Muscle of leg (tissue), 16 donors: ENCODE measurements around the gene CHAF1A. TPM values are rescaled to one million over a fixed set of nuclear protein-coding genes. Genes with fewer than 3 reads are reported as not detected.

Experiments
- DNase-seq: peaks from one replicate; pipeline ENCODE4 v3.0.0; 2013
- H3K27ac ChIP-seq: one replicate; pipeline ENCODE4 v1.5.1; 2013; ENCODE audit warnings: mild to moderate bottlenecking, low read length, control low read depth
- H3K27me3 ChIP-seq: one replicate; pipeline ENCODE4 v1.6.1; 2013; ENCODE audit warnings: low read length; ENCODE audit not compliant: control insufficient read depth, insufficient read depth
- H3K36me3 ChIP-seq: one replicate; pipeline ENCODE4 v1.6.1; 2013; ENCODE audit warnings: low read length; ENCODE audit not compliant: control insufficient read depth, insufficient read depth
- H3K4me1 ChIP-seq: one replicate; pipeline ENCODE4 v1.6.1; 2013; ENCODE audit warnings: low read length; ENCODE audit not compliant: control insufficient read depth, insufficient read depth
- H3K4me3 ChIP-seq: one replicate; pipeline ENCODE4 v1.5.1; 2013; ENCODE audit warnings: low read length, control low read depth
- H3K9me3 ChIP-seq: replicated peaks from 2 replicates; pipeline ENCODE4 v1.6.1; 2013; ENCODE audit warnings: low read depth, low read length; ENCODE audit not compliant: control insufficient read depth
- WGBS: methylation state at CpG from one replicate; pipeline ENCODE4 v1.1.5; 2013; ENCODE audit warnings: missing lambda C conversion rate; ENCODE audit not compliant: insufficient coverage; 5-methylcytosine and 5-hydroxymethylcytosine counted together
- long read RNA-seq, 11 donors: transcript quantifications; one replicate each; lab custom pipeline, GENCODE V29; 2026
- polyA plus RNA-seq, 8 donors: library from polyadenylated mRNA; unstranded; fragments of 120-200 nt; gene quantifications; one replicate each; pipeline versions ENCODE4 v1.2.1 to v1.2.3, GENCODE V29; 2013; ENCODE audit warnings: inconsistent platforms in 1 of 8, low replicate concordance in 1 of 8; ENCODE audit not compliant: insufficient read length in 8 of 8, insufficient read depth in 1 of 8
- total RNA-seq: library from RNA; stranded (reverse); fragments of 120-200 nt; gene quantifications from one replicate; pipeline ENCODE4 v1.2.4, GENCODE V29; 2013

CHAF1A gene, protein sequence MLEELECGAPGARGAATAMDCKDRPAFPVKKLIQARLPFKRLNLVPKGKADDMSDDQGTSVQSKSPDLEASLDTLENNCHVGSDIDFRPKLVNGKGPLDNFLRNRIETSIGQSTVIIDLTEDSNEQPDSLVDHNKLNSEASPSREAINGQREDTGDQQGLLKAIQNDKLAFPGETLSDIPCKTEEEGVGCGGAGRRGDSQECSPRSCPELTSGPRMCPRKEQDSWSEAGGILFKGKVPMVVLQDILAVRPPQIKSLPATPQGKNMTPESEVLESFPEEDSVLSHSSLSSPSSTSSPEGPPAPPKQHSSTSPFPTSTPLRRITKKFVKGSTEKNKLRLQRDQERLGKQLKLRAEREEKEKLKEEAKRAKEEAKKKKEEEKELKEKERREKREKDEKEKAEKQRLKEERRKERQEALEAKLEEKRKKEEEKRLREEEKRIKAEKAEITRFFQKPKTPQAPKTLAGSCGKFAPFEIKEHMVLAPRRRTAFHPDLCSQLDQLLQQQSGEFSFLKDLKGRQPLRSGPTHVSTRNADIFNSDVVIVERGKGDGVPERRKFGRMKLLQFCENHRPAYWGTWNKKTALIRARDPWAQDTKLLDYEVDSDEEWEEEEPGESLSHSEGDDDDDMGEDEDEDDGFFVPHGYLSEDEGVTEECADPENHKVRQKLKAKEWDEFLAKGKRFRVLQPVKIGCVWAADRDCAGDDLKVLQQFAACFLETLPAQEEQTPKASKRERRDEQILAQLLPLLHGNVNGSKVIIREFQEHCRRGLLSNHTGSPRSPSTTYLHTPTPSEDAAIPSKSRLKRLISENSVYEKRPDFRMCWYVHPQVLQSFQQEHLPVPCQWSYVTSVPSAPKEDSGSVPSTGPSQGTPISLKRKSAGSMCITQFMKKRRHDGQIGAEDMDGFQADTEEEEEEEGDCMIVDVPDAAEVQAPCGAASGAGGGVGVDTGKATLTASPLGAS
- total RNA-seq (7.6 TPM), polyA plus RNA-seq (10 to 100 TPM; 10.4 to 19.3 (median 13.6) TPM)
- long read RNA-seq, donor 1, result 0 reads
- long read RNA-seq, donor 2, result 0 reads
- long read RNA-seq, donor 3, partial matches to known transcripts, result 22 of 23 reads
- long read RNA-seq, donor 3, other reads (novel, unspliced or antisense), result 0 of 23 reads
- long read RNA-seq, donor 4, partial matches to known transcripts, result 0 of 1 reads
- long read RNA-seq, donor 4, other reads (novel, unspliced or antisense), result 0 of 1 reads
- long read RNA-seq, donor 5, partial matches to known transcripts, result 185 of 188 reads
- long read RNA-seq, donor 5, other reads (novel, unspliced or antisense), result 0 of 188 reads
- long read RNA-seq, donor 6, partial matches to known transcripts, result 16 of 16 reads
- long read RNA-seq, donor 6, other reads (novel, unspliced or antisense), result 0 of 16 reads
- long read RNA-seq, donor 7, partial matches to known transcripts, result 48 of 81 reads
- long read RNA-seq, donor 7, other reads (novel, unspliced or antisense), result 33 of 81 reads
- long read RNA-seq, donor 8, partial matches to known transcripts, result 0 of 1 reads
- long read RNA-seq, donor 8, other reads (novel, unspliced or antisense), result 0 of 1 reads
- long read RNA-seq, donor 9, partial matches to known transcripts, result 10 of 10 reads
- long read RNA-seq, donor 9, other reads (novel, unspliced or antisense), result 0 of 10 reads
- long read RNA-seq, donor 10, result 0 reads
- long read RNA-seq, donor 11, result 0 reads

GRCh38 chr19:4402171-4403004, at the start of gene CHAF1A:
TSS of gene CHAF1A (plus strand) at chr19:4402640. CDS start at chr19:4402763, 123 bp downstream.
- under 1% methylated on average over 82 of the region's 84 CpGs for WGBS
- Histone ChIP-seq H3K27me3 (no peaks in the 10 kb centered on the region), H3K9me3 (no peaks in the 10 kb centered on the region), H3K36me3 (peaks cover 15% of the 10 kb centered on the region), H3K4me3 (peak within 1 kb of the TSS; percentile 82), H3K4me1 (peaks cover 31% of the 10 kb centered on the region), H3K27ac (peak within 1 kb of the TSS; percentile 94)
- peak; percentile 100 for DNase-seq

DNA sequence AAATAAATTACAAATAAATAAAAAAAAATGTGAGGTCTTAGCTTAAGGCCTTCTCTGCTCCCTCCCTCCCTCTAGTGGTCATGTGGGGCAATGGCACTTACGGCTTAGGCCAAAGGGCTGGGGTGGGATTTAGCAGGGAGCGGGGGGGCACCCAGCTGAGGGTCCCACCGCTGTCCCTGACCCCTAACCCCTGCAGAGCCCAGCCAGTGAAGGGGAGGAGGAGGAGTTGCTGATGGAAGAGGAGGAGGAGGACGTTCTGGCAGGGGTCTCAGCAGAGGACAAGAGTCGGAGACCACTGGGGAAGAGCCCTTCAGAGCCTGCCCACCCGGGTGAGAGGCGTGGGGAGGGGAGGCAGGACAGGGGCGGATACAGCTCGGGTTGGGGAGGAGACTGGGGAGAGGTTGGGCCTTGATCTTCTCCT, 49.7 kb upstream of the CHAF1A start:
- whole genome bisulfite sequencing, result 47% methylated on average over 3 of the region's 9 CpGs
- Histone ChIP-seq H3K36me3 (peaks cover 19% of the 10 kb centered on the region), H3K27ac (no peak overlapping the region), H3K4me3 (no peak overlapping the region), H3K4me1 (peaks cover 6% of the 10 kb centered on the region), H3K9me3 (no peaks in the 10 kb centered on the region), H3K27me3 (no peaks in the 10 kb centered on the region)
- peak; percentile 70 for DNase-seq

- Histone ChIP-seq H3K4me3 (no peak overlapping the region), H3K4me1 (peaks cover 10% of the 10 kb centered on the region), H3K27me3 (no peaks in the 10 kb centered on the region), H3K27ac (no peak overlapping the region), H3K9me3 (no peaks in the 10 kb centered on the region), H3K36me3 (peaks cover 33% of the 10 kb centered on the region)
- 85% methylated on average over 5 of the region's 12 CpGs for WGBS
- DNase-seq, result no peak
Measured at GRCh38 chr19:4354282-4354681, 48.2 kb upstream of the CHAF1A start.

- 69% methylated on average over 10 of the region's 17 CpGs for WGBS
- Histone ChIP-seq H3K4me1 (peaks cover 15% of the 10 kb centered on the region), H3K27ac (no peak overlapping the region), H3K9me3 (no peaks in the 10 kb centered on the region), H3K27me3 (no peaks in the 10 kb centered on the region), H3K36me3 (peaks cover 36% of the 10 kb centered on the region), H3K4me3 (no peak overlapping the region)
- no peak for DNase-seq
Measured at GRCh38 chr19:4354897-4355296, 47.5 kb upstream of the CHAF1A start.

DNA sequence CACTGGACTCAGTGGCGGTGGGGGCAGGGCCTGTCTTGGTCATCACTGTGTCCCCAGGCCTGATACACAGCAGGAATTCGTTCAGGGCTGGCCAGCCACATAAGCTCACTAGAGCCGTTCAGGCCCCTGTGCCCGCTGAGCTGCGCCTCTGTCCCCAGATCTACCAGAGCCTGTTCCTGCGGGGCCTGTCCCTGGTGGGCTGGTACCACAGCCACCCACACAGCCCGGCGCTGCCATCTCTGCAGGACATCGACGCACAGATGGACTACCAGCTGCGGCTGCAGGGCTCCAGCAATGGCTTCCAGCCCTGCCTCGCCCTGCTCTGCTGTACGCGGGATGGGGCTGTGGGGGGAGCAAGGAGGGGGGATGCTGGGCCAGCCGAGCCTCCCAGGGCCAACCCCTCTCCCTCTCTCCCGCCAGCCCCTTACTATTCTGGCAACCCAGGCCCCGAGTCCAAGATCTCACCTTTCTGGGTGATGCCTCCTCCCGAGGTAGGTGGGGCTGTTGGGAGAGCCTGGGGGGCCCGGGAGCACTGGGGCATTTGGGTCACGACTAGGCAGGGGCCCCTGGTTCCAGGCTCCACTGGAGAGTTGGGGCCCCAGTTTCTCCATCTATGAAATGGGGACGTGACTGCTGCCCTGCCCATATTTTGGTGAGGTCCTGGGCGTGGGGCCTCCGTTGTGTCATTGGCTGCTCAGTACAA, 45.2 kb upstream of the CHAF1A start:
- no peaks in the 10 kb centered on the region for H3K9me3 ChIP-seq
- DNase-seq, result peak; percentile 17
- no peaks in the 10 kb centered on the region for H3K27me3 ChIP-seq
- no peak overlapping the region for H3K4me3 ChIP-seq
- WGBS, result 81% methylated on average over 17 of the region's 23 CpGs
- peaks cover 58% of the 10 kb centered on the region for H3K36me3 ChIP-seq
- H3K4me1 ChIP-seq, result peaks cover 23% of the 10 kb centered on the region
- H3K27ac ChIP-seq, result no peak overlapping the region

- 83% methylated on average over 14 of the region's 16 CpGs for WGBS
- Histone ChIP-seq H3K4me1 (peaks cover 23% of the 10 kb centered on the region), H3K27me3 (no peaks in the 10 kb centered on the region), H3K4me3 (no peak overlapping the region), H3K36me3 (peaks cover 65% of the 10 kb centered on the region), H3K27ac (no peak overlapping the region), H3K9me3 (no peaks in the 10 kb centered on the region)
- peak; percentile 24 for DNase-seq
Measured at GRCh38 chr19:4357921-4358326, 44.5 kb upstream of the CHAF1A start.

DNA sequence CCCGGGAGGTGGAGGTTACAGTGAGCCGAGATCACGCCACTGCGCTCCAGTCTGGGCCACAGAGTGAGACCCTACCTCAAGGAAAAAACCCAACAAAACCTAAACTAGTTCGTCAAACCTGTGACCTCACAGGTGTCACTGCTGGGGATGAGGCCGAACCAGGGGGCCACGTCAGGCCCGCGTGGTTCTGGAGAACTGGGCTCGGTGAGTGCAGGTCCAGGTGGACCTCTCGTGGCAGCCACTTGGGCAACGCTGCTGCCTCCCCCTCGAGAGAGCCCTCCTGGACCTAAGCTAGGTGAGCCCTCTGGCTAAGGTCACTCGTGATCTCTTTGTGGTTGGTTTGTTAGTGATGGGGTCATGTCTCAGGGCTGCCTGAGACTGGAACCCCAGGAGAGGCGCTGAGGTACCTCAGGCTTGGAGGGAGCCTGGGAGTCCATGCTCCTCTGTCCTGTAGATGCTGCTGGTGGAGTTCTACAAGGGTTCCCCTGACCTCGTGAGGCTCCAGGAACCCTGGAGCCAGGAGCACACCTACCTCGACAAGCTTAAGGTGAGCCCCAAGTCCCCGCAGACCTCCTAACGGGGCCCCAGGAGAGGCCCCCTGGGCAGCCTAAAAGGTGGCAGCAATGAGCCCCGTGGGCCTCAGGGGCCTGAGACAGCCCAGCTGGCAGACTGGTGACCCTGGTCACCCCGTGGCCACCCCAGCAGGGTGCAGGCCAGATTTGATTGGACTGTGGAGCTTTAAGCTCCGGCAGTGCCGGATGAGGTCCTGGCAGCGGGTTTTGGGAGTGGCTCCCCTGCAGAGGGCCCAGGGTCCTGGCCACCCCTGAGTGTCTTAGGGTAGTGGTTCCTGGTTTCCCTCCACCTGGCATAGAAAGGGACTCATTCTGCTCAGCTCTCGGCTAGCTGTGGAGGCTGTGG, 43.5 kb upstream of the CHAF1A start:
- Histone ChIP-seq H3K27ac (no peak overlapping the region), H3K4me3 (no peak overlapping the region), H3K27me3 (no peaks in the 10 kb centered on the region), H3K9me3 (no peaks in the 10 kb centered on the region), H3K4me1 (peaks cover 23% of the 10 kb centered on the region), H3K36me3 (peaks cover 75% of the 10 kb centered on the region)
- 80% methylated on average over 18 of the region's 25 CpGs for WGBS
- peak; percentile 15 for DNase-seq

- DNase-seq, result no peak
Measured at GRCh38 chr19:4359627-4360000, 42.8 kb upstream of the CHAF1A start.

More at GRCh38 chr19:4359627-4360000, 42.8 kb upstream of the CHAF1A start:
- Histone ChIP-seq H3K4me1 (peaks cover 23% of the 10 kb centered on the region), H3K27ac (no peak overlapping the region), H3K9me3 (no peaks in the 10 kb centered on the region), H3K36me3 (peaks cover 81% of the 10 kb centered on the region), H3K27me3 (no peaks in the 10 kb centered on the region), H3K4me3 (no peak overlapping the region)
- WGBS, result 64% methylated on average over 12 of the region's 13 CpGs
